ENCODE data around the gene ARHGEF7.

- TF ChIP-seq CTCF (IDR thresholded peaks at IDR 0.05) (no peak), POLR2A (IDR thresholded peaks at IDR 0.05) (no peak)
Observed at GRCh38 chr13:111126509-111126908, 11.4 kb downstream of the ARHGEF7 start.

Data from vagina (tissue), 2 donors.